ENCODE data around the gene PMS2.
"Not testable (repeated sequence)": the region's sequence is repeated elsewhere in the genome, so short reads cannot be mapped to it uniquely, and the experiment has no call there.

PMS2 gene, protein sequence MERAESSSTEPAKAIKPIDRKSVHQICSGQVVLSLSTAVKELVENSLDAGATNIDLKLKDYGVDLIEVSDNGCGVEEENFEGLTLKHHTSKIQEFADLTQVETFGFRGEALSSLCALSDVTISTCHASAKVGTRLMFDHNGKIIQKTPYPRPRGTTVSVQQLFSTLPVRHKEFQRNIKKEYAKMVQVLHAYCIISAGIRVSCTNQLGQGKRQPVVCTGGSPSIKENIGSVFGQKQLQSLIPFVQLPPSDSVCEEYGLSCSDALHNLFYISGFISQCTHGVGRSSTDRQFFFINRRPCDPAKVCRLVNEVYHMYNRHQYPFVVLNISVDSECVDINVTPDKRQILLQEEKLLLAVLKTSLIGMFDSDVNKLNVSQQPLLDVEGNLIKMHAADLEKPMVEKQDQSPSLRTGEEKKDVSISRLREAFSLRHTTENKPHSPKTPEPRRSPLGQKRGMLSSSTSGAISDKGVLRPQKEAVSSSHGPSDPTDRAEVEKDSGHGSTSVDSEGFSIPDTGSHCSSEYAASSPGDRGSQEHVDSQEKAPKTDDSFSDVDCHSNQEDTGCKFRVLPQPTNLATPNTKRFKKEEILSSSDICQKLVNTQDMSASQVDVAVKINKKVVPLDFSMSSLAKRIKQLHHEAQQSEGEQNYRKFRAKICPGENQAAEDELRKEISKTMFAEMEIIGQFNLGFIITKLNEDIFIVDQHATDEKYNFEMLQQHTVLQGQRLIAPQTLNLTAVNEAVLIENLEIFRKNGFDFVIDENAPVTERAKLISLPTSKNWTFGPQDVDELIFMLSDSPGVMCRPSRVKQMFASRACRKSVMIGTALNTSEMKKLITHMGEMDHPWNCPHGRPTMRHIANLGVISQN

DNA sequence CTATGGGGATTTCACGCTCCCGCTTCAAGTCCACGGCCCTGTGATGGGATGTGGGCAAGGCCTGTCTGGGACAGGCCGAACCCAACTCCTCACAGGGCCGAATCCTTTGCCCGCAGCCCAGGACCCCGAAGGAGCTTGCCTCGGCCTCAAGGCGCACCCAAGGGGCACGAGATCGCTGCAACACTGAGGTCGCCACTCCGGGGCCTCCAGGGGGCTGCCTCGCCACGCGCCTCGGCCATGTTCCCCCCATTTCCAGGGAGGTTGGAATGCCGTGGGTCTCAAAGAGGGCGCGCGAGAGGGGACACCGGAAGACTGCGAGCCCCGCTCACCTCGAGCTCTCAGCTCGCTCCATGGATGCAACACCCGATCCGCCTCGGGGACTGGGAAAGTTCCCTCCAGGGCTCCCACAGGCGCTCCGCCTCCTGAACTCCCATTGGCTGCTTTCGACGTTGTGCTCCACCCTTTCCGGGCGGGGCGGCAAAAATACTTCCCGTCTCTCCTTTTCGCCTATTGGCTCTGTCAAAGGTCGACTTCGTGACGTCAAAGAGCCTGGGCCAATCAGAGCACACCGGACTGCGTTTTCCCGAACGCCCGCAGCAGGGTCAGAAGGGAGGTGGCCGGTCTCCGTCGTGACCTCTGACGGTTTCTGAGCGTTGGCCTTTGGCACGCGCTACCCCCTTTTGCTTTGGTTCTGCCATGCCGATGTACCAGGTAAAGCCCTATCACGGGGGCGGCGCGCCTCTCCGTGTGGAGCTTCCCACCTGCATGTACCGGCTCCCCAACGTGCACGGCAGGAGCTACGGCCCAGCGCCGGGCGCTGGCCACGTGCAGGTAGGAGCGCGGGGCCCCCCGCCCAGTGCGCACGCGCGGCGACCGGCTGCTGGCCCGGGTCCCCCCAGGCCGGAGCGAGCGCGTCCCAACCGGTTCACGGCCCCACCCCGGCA lies at the start of gene PMS2, which contains the start of gene AIMP2:
Gene PMS2, minus strand, starts transcription at position 382 of the 944 bp plus-strand sequence. Its CDS starts 30 bp downstream, at position 352.
Gene AIMP2, plus strand, starts transcription at position 605 of the 944 bp plus-strand sequence. Its CDS starts 92 bp downstream, at position 697.
- peak; percentile 99 for DNase-seq (ENCODE audit: low spot score)

DNA sequence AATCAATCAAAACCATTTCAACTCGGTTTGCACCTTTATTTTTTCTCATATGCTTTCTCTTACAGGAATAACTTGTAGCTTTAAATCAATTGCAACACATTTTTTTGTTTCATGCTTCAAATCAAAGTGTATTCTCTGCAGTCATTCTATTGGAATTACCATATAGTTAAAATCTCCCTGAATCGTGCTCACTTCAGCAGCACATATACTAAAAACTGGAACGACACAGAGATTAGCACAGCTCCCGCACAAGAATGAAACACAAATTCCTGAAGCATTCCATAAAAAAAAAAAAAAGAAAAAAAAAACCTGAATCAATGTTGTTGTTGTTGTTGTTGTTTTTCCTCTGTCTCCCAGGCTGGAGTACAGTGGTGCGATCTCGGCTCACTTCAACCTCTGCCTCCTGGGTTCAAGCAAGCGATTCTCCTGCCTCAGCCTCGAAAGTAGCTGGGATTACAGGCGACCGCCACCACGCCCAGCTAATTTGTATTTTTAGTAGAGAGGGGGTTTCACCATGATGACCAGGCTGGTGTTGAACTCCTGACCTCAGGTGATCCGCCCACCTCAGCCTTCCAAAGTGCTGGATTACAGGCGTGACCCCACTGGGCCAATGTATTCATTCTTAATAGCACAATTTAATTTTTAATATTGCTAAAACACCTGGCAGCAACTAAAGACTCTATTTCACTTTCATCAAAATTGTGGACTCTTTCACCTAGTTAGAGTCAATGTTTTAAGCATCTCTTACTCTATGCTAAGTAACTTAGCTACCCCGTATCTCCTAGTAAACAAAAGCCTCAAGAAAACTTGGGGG lies 48.7 kb upstream of the PMS2 start:
- no peak for DNase-seq (ENCODE audit: low spot score)

DNA sequence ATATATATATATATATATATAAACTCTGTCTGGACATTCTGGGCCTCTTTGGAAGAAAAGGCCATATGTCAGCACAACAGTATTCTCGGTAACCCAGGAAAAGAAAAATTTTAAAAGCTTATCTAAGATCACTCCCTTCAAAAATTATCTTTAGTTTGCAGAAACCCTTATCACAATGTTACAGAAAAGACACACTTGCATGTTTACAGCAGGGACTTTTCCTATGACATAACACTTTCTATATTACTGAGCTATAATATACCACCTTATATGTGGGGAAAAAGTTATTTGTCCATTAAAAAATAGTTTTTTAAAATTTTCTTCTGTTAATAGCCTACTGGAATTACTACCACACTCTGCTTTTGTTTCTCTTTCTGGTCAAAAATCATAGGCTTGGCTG lies 47.8 kb upstream of the PMS2 start:
- no peak for DNase-seq (ENCODE audit: low spot score)

DNA sequence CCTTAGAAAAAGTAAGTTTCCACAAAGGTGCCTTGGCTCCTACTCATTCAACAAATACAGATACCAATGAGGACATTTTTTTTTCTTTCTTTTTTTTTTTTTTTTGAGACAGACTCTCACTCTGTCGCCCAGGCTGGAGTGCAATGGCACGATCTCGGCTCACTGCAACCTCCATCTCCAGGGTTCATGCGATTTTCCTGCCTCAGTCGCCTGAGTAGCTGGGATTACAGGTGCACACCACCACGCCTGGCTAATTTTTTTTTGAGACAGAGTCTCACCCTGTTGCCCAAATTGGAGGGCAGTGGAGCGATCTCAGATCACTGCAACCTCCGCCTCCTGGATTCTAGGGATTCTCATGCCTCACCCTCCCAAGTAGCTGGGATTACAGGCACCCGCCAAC lies 42.3 kb upstream of the PMS2 start:
- DNase-seq (ENCODE audit: low spot score) = not testable (repeated sequence)

DNA sequence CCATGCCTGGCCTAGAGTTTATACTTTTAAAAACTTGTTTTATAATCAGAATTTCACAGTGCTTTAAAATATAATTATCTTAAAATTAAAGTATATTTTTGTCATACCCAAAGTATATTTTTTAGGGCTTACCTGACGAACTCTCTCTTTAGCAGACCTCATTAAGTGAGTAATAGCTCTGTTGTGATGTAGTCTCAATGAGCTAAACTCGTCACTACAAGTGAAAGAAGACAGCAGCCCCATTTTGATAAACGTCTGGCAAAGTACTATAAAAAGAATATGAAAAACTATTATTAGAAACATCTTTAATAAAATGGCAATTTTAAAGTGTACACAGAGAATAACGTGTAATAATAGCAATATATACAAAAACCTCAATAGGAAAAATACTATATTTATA lies 40.9 kb upstream of the PMS2 start:
- DNase-seq (ENCODE audit: low spot score) = no peak

DNA sequence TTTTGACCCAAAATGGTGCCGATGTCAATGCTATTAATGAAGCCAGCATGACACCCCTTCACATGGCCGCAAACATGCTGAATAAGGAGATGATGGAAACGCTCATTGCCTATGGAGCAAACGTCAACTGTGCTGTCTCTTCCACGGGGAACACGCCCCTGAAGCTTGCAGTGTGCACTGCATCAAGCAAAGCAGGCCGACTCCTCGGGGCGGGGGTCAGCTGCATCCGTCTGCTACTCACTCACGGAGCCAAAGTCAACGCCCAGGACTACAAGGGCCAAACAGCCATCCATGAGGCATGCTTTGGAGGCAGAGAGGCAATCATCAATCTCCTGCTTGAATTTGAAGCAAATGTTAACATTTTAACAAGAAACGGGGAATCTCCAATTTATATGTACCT lies 26.8 kb upstream of the PMS2 start:
- DNase-seq (ENCODE audit: low spot score) = no peak

DNA sequence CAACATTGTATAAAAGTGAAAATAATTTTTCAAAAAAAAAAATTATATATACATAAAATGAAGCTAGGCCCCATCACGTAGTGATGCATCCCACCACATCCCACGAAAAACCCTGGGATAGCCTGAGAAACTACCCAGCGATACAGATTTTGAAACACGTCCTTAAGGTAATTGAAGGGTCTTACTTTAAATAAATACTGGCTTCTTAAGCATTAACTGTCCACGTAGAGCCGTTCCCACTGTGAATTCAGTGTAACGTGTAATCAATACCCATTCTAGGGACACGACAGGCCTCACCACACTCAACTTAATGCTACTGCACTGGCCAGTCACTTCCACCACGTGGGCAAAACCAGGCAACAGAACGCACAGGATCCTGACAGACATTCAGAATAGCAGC lies 26.3 kb upstream of the PMS2 start:
- DNase-seq (ENCODE audit: low spot score) = no peak

DNA sequence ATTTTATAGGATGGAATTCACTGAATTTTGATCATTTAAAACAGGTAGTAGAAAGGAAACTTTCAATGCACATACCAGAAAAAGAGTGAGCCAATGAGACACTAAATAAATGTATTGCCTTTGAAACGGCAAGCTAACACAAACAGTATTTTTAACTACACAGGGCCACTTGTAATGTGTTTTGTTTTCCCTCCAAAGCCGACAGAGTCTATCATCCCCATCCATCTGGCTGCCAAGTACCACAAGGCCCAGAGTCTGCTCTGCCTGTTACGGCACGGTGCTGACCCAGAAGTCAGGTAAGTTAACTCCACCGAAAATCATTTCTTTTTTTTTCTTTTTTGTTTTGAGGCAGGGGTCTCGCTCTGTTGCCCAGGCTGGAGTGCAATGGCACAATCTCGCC lies 23.8 kb upstream of the PMS2 start:
- no peak for DNase-seq (ENCODE audit: low spot score)

DNA sequence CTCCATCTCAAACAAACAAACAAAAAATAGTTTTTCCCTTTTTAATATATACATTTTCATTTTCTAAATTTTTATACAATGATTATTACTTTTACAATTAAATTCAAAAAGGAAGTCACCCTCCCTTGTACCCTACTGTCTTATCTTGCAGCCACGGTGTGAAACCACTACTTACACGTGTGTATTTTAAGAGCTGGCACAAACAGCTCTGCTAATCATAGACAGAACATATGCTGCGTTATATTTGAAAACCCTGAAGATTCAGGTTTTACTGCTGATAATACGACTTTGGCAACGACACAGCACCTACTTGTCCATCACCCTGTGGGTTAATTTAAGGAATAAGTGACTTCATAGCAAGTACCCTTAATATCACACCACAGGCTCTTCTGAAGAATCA lies 23.3 kb upstream of the PMS2 start:
- no peak for DNase-seq (ENCODE audit: low spot score)

DNA sequence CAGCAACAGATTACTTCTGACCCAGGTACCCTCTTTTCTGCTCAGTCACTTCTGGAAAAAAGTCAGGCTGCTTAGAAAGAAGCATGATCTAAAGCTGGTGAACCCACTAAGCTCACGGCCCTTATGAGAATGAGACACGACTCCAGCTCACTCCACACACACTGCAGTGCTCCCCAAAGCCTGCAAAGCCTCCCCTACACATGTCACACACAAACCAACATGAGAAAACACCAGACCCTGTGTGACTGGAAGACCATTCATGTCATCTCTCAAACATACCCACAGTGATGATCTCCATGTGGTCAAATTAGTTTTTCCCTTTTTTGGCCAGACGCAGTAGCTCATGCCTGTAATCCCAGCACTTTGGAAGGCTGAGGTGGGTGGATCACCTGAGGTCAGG lies 22.7 kb upstream of the PMS2 start:
- no peak for DNase-seq (ENCODE audit: low spot score)

DNA sequence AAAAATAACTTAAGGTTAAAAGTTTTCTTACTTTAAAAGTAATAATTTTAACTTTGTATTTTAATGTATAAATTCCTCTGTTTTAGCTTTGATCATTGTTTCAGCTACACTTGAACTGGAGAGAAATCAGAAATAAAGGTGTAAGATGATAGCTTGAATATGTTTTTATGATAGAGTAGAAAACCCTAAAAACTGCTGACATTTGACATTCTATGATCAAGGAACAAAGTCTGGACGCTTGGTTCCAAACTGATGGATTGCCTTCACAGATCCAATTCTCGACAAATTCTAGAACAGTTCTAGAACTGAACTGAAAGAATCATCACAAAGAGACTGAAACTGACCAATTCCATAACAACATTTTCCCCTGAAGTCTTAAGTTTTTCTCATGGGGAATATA lies 22.1 kb upstream of the PMS2 start, which contains the start of gene ANKRD61:
Gene ANKRD61, plus strand, starts transcription at position 389 of the 400 bp plus-strand sequence. Its CDS starts 0 bp downstream, at position 389.
- no peak for DNase-seq (ENCODE audit: low spot score)

DNA sequence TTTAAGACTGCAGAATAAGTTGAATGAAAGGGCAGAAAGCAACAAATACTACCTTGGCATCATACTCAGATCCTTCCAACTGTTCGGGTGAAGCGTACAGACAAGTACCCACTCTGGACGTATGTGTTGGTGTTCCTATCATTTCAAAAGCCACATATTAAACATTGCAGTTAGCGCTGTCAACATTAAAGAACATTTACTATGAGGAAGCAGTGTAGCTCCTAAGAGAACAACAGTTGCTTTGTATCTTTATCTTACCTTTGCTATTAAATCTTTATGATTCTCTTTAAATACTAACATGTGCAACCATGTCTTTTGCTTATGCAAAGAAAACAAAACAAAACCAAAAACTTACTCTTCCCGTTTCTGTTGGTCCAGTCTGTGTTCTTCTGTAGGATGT lies 19.7 kb upstream of the PMS2 start:
- no peak for DNase-seq (ENCODE audit: low spot score)

DNA sequence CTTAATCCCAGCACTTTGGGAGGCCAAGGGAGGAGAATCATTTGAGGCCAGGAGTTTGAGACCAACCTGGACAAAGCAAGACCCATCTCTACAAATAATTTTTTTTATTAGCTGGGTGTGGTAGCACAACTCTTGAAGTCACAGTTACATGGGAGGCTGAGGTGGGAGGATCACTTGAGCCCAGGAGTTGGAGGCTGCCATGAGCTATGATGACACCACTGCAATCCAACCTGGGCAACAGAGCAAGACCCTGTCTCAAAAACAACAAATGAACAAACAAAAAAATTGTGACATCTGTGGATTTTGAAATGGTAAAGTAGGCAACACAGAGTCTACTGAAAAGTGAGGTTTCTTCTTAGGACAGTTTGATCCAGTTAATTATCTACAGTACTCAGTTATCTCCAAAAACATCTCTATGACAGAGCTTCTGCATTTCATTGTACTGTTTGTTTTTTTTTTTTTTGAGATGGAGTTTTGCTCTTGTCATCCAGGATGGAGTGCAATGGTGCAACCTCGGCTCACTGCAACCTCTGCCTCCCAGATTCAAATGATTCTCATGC lies 19.0 kb upstream of the PMS2 start:
- DNase-seq (ENCODE audit: low spot score) = no peak

DNA sequence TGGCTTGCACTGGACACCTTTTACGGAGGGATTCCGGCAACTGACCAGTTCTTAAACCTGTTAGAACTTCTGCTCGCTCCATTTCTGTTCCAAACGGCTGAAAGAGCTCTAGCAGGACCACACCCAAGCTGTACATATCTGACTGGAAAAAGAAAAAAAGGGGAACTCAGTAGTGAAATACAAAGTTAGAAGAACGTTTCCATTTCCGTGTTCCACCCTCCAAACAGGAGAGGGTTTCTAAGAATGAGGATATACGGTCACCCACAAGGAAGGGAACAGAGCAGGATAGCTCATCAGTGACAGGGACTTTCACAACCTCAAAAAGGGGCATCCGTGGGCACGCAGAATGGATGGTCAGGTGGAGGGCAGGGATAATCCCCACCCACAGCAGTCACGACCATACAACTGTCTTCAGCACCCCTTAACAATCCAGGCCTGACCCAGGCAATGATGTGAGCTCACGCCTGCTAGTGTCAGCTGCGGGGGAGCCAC lies 18.0 kb upstream of the PMS2 start:
- DNase-seq (ENCODE audit: low spot score) = no peak

DNA sequence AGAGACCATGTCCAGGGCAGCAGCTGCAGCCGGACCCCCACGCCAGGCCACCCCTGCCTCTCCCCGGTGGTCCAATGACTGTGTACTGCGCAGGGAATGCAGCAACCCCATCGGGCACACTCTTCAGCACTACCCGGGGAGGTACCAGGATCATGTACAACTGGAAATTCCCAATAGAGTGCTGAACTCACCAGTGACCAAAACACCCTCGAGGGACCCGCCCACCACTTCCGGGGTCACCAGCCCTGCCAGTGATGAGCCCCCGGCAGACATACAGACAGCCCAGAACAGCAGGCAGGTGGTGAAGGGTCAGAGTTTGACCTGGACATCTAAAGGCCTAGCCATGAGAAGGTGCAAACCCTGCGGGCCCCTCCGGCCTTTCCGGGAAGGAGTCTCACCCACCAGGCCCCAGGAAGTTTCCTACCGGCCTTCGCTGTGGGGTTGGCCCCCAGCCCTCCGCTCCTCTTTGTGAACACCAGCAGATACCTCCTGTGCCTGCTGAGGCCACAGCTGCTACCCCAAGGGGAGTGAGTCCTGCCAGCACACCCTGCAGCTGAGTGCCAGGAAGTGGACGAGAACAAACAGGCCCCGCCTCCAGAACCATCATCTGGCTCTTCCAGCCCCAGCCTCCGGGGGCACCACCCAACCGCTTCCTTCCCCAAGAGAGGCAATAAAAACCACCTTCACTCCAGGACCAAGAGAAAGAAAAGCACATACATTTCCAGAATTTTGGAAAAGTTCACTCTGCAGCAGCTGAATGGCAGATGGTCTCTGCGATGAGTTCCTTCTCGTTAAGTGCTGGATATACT lies 17.4 kb upstream of the PMS2 start:
- peak; percentile 61 for DNase-seq (ENCODE audit: low spot score)

DNA sequence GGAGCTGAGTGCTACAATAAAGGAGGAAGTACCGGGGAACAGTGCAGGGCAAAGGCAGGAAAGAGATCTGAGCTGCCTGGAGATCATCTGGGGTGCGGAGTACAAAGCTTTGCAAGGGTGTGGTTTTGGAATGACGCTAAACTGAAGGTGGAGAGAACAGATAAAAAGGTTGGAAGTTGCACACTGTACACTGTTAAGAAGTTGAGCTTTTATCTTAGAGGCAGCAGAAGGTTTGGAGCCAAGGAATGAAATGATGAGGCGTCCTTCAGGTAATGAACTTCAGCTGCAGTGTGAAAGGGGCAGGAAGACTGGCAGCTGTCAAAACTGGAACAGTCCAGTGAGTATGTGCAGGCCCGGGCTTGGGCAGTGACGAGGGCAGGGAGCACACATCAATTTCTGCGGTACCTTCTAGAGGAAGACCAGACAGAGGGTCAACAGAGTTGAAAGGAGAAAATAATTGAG lies 15.2 kb upstream of the PMS2 start:
- no peak for DNase-seq (ENCODE audit: low spot score)

DNA sequence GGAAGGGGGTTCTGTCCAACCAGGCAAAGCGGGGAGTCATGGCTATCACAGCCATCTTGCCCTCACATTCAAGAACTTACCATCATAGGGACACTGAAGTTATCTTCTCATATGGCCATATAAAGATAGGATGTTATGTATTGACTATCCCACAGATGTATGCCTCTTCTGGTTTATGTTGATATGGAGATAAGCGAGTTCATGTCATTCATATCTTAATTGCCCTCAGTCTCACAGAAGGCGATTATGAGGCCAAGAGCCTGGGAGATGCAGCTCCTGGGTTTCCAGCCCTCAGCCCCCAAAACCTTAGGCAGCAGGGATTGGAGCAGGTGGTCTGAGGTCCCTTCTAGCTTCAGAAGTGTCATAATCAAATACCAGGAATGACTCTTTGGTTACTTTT lies 13.9 kb upstream of the PMS2 start:
- DNase-seq (ENCODE audit: low spot score) = no peak

DNA sequence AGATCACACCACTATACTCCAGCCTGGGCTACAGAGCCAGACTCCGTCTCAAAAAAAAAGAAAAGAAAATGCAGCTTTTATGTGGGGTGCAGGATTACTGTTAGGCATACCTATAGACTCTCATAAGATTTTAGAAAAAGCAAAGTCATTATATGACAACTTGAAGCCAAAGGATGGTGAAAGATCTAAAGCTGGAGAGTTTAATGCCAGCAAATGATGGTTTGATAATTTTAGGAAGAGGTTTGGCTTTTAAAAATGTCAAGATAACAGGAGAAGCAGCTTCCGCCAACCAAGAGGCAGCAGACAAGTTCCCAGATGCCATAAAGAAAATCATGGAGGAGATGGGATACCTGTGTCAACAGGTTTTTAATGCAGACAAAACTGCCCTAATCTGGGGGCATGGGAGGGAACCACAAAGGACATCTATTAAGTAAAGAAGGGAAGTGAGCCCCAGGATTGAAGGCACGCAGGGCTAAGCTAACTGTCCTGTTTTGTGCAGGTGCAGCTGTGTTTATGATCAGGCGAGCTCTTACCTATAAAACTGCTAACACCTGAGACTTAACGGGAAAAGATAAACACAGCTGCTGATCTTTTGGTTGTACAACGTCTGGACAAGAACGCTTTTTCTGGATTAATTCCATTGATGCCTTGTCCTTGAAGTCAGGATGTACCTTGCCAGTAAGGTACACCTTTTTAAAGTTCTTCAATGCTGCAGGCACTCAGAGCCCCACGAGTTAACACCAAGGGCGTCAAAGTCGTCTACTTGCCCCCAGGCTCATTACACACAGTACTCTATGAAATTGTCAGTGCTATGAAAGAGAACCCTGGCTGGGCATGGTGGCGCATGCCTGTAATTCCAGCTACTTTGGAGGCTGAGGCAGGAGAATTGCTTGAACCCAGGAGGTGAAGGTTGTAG lies 11.8 kb upstream of the PMS2 start:
- no peak for DNase-seq (ENCODE audit: low spot score)

DNA sequence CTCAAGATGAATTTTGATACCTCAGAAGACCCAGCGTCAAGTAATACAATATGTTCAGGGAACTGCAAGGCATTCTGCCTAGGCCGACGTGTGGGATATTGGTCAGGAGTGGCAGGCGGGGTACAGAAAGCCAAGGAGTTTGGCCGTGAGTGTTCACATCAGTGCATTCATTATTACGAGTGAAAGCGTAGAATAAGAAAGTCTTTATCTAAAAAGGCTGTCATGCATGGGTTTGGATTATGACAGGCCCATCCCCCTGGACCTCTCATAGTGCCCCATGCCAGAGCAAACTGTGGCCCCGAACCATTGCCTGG lies 7.8 kb upstream of the PMS2 start:
- DNase-seq (ENCODE audit: low spot score) = no peak
